Activated T-helper 17 cell treated with anti-CD3 and anti-CD28 coated beads, Interleukin-2, amount 50 U/mL, for 72 hours (primary cell): Measurements from ENCODE around the gene ING5. TPM values are rescaled to one million over a fixed set of nuclear protein-coding genes. Genes with fewer than 3 reads are reported as not detected.
"Not testable (repeated sequence)": the region's sequence is repeated elsewhere in the genome, so short reads cannot be mapped to it uniquely, and the experiment has no call there.

Experiments
- ATAC-seq: fragments of 150-1000 bp; cut with Tn5 transposase; replicated peaks from 2 replicates; pipeline ENCODE4 v1.10.0; 2021; ENCODE audit warnings: mild to moderate bottlenecking, moderate library complexity
- H3K27ac Mint-ChIP-seq: one replicate; pipeline ENCODE4 v1.8.0; 2022; ENCODE audit warnings: mixed read lengths
- H3K27me3 Mint-ChIP-seq: one replicate; pipeline ENCODE4 v1.8.0; 2022; ENCODE audit warnings: mixed read lengths
- H3K36me3 Mint-ChIP-seq: one replicate; pipeline ENCODE4 v1.8.0; 2022; ENCODE audit warnings: low read depth, mild to moderate bottlenecking, mixed read lengths
- H3K4me1 Mint-ChIP-seq: one replicate; pipeline ENCODE4 v1.8.0; 2022; ENCODE audit warnings: mixed read lengths
- H3K4me3 Mint-ChIP-seq: one replicate; pipeline ENCODE4 v1.8.0; 2022; ENCODE audit warnings: mild to moderate bottlenecking, mixed read lengths
- H3K9me3 Mint-ChIP-seq: one replicate; pipeline ENCODE4 v1.8.0; 2022; ENCODE audit warnings: mixed read lengths
- total RNA-seq, 2 donors: library from RNA; stranded (reverse); gene quantifications; one replicate each; pipeline ENCODE4 v1.2.3, GENCODE V29; 2022

ING5 gene
- total RNA-seq, 2 donors from 2014 or later, result 43.5 to 52.3 TPM

DNA sequence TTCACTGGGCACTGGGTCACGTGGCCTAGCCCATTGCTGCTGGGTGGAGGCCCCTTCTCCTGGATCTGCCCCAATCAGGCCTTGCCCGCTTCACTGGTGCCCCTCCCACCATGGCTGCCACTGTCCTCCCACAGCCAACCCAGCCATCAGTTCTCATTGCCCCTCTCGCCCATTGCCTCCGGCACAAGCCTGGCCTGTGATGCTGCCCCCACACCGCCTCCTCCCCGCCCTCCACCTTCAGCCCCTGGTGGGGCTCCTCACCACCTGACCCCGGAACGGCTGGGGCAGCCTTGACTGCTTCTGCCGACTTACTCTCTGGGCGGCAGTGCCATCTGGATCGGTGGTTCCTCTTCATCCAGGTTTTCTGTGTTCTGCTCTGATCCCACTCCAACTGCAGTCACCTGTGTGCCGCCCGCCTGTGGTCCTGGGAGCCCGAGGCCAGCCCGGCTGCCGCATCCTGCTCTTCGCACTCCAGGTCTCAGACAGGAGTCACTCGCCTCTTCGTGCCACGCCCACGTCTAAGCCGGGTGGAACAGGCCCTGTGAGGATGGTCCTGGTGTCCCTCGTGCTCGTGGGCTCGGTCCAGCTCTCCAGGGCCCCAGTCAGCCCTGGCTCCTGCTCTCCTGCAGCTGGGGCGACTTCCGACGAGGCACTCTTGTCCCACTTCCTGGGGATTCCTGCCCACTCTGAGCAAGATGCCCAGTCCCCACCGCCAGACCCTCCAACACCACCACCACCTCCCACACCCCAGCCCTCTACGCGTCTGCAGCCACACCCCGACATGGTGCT, 46.8 kb downstream of the ING5 start:
- peaks cover 9% of the 10 kb centered on the region for H3K4me1 Mint-ChIP-seq
- no peaks in the 10 kb centered on the region for H3K27me3 Mint-ChIP-seq
- H3K36me3 Mint-ChIP-seq, result peaks cover 14% of the 10 kb centered on the region
- ATAC-seq, result no peak
- H3K4me3 Mint-ChIP-seq, result no peak overlapping the region
- H3K27ac Mint-ChIP-seq, result no peak overlapping the region
- H3K9me3 Mint-ChIP-seq, result no peaks in the 10 kb centered on the region

DNA sequence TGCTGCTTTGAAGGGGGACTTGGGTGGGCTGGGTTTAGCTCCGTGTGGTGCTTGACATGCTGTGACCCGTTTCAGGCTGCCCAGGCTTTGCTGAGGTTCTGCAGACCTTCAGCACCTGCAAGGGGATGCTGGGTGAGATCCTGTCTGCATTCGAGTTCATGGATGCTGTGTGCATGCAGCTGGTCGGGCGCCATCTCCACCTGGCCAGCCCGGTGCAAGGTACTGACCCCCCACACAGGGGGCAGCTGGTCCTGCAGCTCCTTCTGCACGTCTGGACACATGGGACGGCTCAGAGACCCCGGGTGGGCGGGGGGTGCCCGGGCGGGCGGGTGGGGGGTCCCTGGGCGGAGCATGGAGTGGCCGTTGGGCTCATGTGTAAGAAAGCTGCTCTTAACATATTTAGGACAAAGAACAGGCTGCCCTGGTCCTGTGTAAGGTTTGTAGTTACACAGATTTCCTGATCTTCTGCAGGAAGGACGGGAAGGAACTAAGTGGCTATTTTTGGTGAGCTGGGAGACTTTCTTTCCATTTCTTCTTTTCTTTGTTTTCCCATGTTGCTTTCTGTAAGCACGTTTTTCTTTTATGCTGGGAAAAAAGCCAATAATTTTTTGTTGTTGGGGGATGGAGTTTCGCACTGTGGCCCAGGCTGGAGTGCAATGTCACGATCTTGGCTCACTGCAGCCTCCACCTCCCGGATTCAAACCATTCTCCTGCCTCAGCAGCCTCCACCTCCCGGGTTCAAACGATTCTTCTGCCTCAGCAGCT, 48.4 kb downstream of the ING5 start:
- H3K36me3 Mint-ChIP-seq, result peaks cover 14% of the 10 kb centered on the region
- H3K4me3 Mint-ChIP-seq, result no peak overlapping the region
- peaks cover 9% of the 10 kb centered on the region for H3K4me1 Mint-ChIP-seq
- H3K9me3 Mint-ChIP-seq, result no peaks in the 10 kb centered on the region
- H3K27ac Mint-ChIP-seq, result no peak overlapping the region
- no peak for ATAC-seq
- H3K27me3 Mint-ChIP-seq, result no peaks in the 10 kb centered on the region

DNA sequence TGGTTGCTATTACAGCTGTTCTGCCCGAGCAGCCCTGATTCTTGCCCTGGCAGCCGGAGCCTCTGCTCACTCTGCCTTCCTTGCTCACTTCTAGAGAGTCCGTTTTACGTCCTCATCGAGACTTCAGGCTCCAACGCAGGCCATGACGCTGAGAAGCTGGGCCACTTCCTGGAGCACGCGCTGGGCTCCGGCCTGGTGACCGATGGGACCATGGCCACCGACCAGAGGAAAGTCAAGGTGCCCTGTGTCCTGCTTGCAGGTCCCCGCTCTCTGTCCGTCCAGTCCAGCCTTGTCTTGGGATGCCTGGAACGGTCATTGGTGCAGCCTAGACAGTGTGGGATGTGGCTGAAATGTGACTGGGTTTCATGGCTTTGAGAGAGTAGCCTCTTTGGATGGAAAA, 49.3 kb downstream of the ING5 start:
- Mint-ChIP-seq H3K27me3 (no peaks in the 10 kb centered on the region), H3K4me3 (no peak overlapping the region), H3K4me1 (peaks cover 9% of the 10 kb centered on the region), H3K27ac (no peak overlapping the region), H3K36me3 (peaks cover 9% of the 10 kb centered on the region), H3K9me3 (no peaks in the 10 kb centered on the region)
- no peak for ATAC-seq

- no peak for ATAC-seq
- Mint-ChIP-seq H3K9me3 (no peaks in the 10 kb centered on the region), H3K27me3 (no peaks in the 10 kb centered on the region), H3K36me3 (peaks cover 11% of the 10 kb centered on the region), H3K27ac (no peak overlapping the region), H3K4me1 (peaks cover 9% of the 10 kb centered on the region), H3K4me3 (no peak overlapping the region)
These were observed 49.9 kb downstream of the ING5 start for GRCh38 chr2:241751776-241752175.

GRCh38 chr2:241752253-241752652, 50.4 kb downstream of the ING5 start:
- Mint-ChIP-seq H3K27me3 (no peaks in the 10 kb centered on the region), H3K4me1 (peaks cover 9% of the 10 kb centered on the region), H3K4me3 (no peak overlapping the region), H3K27ac (no peak overlapping the region), H3K9me3 (no peaks in the 10 kb centered on the region), H3K36me3 (peaks cover 15% of the 10 kb centered on the region)
- no peak for ATAC-seq

- Mint-ChIP-seq H3K27me3 (no peaks in the 10 kb centered on the region), H3K4me3 (no peak overlapping the region), H3K9me3 (no peaks in the 10 kb centered on the region), H3K27ac (no peak overlapping the region), H3K36me3 (peaks cover 17% of the 10 kb centered on the region), H3K4me1 (peaks cover 9% of the 10 kb centered on the region)
- ATAC-seq, result no peak
These were observed 50.9 kb downstream of the ING5 start for GRCh38 chr2:241752689-241753276.

DNA sequence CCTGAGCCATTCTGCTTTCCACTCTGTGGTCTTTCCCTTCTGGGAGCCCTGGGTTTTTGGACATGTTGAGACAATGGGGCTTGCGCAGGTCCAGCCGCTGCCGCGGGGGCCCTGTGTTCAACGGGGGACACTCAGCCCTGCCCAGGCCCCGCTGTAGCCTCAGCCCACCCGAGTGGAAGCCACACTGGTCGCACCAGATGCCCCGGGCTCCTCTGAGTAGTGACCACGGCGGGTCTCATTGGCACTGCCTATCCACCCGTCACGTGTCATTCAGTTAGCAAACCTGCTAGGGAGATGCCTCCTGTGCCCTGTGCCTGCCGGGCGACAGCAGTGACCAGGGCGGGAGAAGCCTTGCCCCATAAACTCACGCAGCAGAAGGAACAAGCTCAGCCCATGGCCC, 51.7 kb downstream of the ING5 start:
- no peaks in the 10 kb centered on the region for H3K27me3 Mint-ChIP-seq
- no peak overlapping the region for H3K4me3 Mint-ChIP-seq
- H3K9me3 Mint-ChIP-seq, result no peaks in the 10 kb centered on the region
- no peak overlapping the region for H3K27ac Mint-ChIP-seq
- no peak for ATAC-seq
- peaks cover 17% of the 10 kb centered on the region for H3K36me3 Mint-ChIP-seq
- peaks cover 9% of the 10 kb centered on the region for H3K4me1 Mint-ChIP-seq

- Mint-ChIP-seq H3K4me3 (no peak overlapping the region), H3K36me3 (peaks cover 17% of the 10 kb centered on the region), H3K4me1 (peaks cover 8% of the 10 kb centered on the region), H3K9me3 (no peaks in the 10 kb centered on the region), H3K27me3 (no peaks in the 10 kb centered on the region), H3K27ac (no peak overlapping the region)
- ATAC-seq, result no peak
These were observed 52.2 kb downstream of the ING5 start for GRCh38 chr2:241754042-241754441.

DNA sequence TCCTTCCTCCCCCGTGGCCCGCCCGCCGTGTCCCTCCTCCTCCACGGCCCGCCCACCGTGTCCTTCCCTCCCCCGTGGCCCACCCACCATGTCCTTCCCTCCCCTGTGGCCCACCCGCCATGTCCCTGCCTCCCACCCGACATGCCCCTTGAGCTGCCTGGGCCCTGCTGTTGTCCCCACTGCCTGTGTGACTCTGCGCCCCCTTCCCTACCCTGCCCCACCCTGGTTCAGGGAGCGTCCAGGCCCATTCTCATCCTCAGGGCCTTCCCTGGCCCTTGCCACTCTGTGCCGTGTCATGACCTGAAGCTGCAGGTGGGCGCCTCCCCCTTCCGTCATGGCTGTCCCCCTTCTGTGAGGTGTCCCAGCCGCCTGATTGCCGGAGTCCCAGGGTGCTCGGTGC, 53.3 kb downstream of the ING5 start:
- H3K27ac Mint-ChIP-seq, result no peak overlapping the region
- no peaks in the 10 kb centered on the region for H3K27me3 Mint-ChIP-seq
- peaks cover 23% of the 10 kb centered on the region for H3K36me3 Mint-ChIP-seq
- no peak overlapping the region for H3K4me3 Mint-ChIP-seq
- ATAC-seq, result no peak
- no peaks in the 10 kb centered on the region for H3K9me3 Mint-ChIP-seq
- no peaks in the 10 kb centered on the region for H3K4me1 Mint-ChIP-seq

- no peak for ATAC-seq
- Mint-ChIP-seq H3K27me3 (no peaks in the 10 kb centered on the region), H3K4me3 (no peak overlapping the region)
These were observed 53.9 kb downstream of the ING5 start for GRCh38 chr2:241755777-241756176.

DNA sequence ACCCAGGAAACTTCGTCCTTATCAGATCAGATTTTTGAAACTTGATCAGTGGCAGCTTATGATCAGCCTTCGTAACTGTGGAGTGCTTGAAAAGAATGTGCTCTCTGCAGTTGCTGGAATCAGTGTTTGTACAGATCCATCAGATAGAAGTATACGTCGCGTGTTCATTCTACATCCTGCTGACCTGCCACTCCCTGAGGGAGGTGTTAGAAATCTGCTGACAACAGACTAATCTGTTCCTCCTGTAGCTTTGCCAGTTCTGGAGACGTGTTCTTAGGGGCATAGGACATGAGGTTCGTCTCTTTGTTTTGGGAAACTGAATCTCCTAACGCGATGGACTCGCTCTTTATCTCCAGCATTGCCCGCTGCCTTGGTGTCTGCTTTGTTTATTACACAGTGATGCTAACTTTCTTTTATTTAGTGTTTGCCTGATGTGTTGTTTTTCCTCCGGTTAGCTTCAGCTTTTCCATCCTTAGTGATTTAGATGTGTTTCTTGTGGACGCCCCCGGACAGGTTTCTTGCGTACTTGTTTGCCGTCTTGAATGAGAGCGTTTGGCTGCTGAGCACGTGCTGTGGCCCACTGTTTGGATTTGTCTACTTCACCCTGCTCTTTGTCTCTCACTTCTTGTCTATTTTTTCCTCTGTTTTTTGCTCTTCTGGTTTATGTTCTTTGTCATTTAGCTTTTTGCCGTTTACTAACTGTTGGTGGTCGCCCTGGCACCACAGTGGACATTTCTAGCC, 57.4 kb downstream of the ING5 start:
- no peaks in the 10 kb centered on the region for H3K9me3 Mint-ChIP-seq
- H3K27me3 Mint-ChIP-seq, result no peaks in the 10 kb centered on the region
- H3K4me3 Mint-ChIP-seq, result no peak overlapping the region
- ATAC-seq, result no peak
- H3K27ac Mint-ChIP-seq, result no peak overlapping the region
- peaks cover 6% of the 10 kb centered on the region for H3K4me1 Mint-ChIP-seq
- H3K36me3 Mint-ChIP-seq, result peaks cover 35% of the 10 kb centered on the region

More at GRCh38 chr2:241755777-241756176, 53.9 kb downstream of the ING5 start:
- no peak overlapping the region for H3K27ac Mint-ChIP-seq
- no peaks in the 10 kb centered on the region for H3K4me1 Mint-ChIP-seq
- peaks cover 25% of the 10 kb centered on the region for H3K36me3 Mint-ChIP-seq
- H3K9me3 Mint-ChIP-seq, result no peaks in the 10 kb centered on the region

- H3K4me3 Mint-ChIP-seq, H3K27me3 Mint-ChIP-seq, H3K27ac Mint-ChIP-seq, H3K9me3 Mint-ChIP-seq, H3K4me1 Mint-ChIP-seq, ATAC-seq: not testable (repeated sequence)
- peaks cover 35% of the 10 kb centered on the region for H3K36me3 Mint-ChIP-seq
These were observed 58.1 kb downstream of the ING5 start for GRCh38 chr2:241759893-241760292.

DNA sequence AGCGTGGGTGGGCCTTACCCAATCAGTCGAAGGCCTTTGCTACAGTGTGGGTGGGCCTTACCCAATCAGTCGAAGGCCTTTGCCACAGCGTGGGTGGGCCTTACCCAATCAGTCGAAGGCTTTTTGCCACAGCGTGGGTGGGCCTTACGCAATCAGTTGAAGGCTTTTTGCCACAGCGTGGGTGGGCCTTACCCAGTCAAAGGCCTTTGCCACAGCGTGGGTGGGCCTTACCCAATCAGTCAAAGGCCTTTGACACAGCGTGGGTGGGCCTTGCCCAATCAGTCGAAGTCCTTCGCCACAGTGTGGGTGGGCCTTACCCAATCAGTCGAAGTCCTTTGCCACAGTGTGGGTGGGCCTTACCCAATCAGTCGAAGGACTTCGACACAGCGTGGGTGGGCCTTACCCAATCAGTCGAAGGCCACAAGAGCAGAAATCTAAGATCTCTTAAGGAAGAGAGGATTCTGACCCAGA, 58.5 kb downstream of the ING5 start:
- peaks cover 6% of the 10 kb centered on the region for H3K4me1 Mint-ChIP-seq
- no peak overlapping the region for H3K4me3 Mint-ChIP-seq
- no peaks in the 10 kb centered on the region for H3K27me3 Mint-ChIP-seq
- peak overlapping the region; percentile 37 for H3K27ac Mint-ChIP-seq
- ATAC-seq, result no peak
- H3K9me3 Mint-ChIP-seq, result no peaks in the 10 kb centered on the region
- H3K36me3 Mint-ChIP-seq, result peaks cover 35% of the 10 kb centered on the region

DNA sequence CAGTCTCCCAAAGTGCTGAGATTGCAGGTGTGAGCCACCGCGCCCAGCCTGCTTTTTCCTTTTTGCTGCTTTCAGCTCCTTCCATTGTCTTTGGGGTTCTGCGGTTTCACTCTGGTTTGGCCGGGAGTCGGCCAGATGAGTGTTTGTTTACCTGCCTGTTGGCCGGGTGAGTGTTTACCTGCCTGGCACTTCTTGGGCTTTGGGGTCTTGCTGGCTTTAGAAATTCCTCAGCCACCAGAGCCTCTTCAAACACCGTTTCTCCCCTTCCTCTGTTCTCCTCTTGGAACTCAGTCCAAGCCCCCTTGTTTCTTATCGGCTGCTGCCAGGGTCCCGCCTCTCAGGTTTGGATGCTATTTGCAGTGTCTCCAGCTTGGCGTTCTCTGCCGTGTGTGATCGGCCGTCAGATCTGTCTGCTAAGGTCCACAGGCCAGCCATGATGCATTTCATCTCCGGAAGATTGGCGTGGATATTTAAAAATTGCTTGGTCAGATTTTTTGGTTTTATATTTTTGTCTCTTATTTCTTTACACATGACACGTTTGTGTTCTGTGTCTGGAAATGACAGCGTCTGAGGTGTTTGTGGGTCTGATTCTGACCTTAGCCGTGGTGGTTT, 60.6 kb downstream of the ING5 start:
- Mint-ChIP-seq H3K27me3 (no peaks in the 10 kb centered on the region), H3K36me3 (peaks cover 25% of the 10 kb centered on the region), H3K4me1 (peaks cover 6% of the 10 kb centered on the region), H3K27ac (peak overlapping the region; percentile 92), H3K4me3 (peak overlapping the region; percentile 79), H3K9me3 (no peaks in the 10 kb centered on the region)
- ATAC-seq, result no peak
